AG09309 (cell line): Measurements from ENCODE around the gene CCDC85A.

Experiments used
- DNase-seq: peaks from one replicate; pipeline ENCODE4 v3.0.0-alpha.2; 2010; ENCODE audit warnings: low read depth
- H3K4me3 ChIP-seq: 2 replicates; pipeline ENCODE4 v1.5.1; 2011; ENCODE audit warnings: mild to moderate bottlenecking, low read depth, low read length, moderate library complexity; ENCODE audit not compliant: control insufficient read depth
- CTCF ChIP-seq: IDR thresholded peaks from 2 replicates; pipeline ENCODE4 v1.5.1; 2011; ENCODE audit warnings: mild to moderate bottlenecking, low read depth, low read length, inconsistent platforms; ENCODE audit not compliant: insufficient read depth, control insufficient read depth; ENCODE audit errors: missing control alignments

Gene CCDC85A

GRCh38 chr2:56376699-56377665, 193.2 kb downstream of the CCDC85A start:
- H3K4me3 ChIP-seq: no peak overlapping the region
- DNase-seq: no peak
- TF ChIP-seq CTCF: no peak

GRCh38 chr2:56379066-56379465, 195.3 kb downstream of the CCDC85A start:
- DNase-seq: no peak
- H3K4me3 ChIP-seq: no peak overlapping the region
- TF ChIP-seq CTCF: no peak

GRCh38 chr2:56380861-56381260, 197.1 kb downstream of the CCDC85A start:
- no peak for DNase-seq
- no peak overlapping the region for H3K4me3 ChIP-seq
- no peak for TF ChIP-seq CTCF

GRCh38 chr2:56382466-56382865, 198.7 kb downstream of the CCDC85A start:
- no peak overlapping the region for H3K4me3 ChIP-seq
- TF ChIP-seq CTCF: no peak
- DNase-seq: no peak

GRCh38 chr2:56386657-56387056, 202.9 kb downstream of the CCDC85A start:
- no peak overlapping the region for H3K4me3 ChIP-seq
- no peak for DNase-seq
- no peak for TF ChIP-seq CTCF

GRCh38 chr2:56390644-56391043, 206.9 kb downstream of the CCDC85A start:
- no peak for DNase-seq
- no peak for TF ChIP-seq CTCF
- no peak overlapping the region for H3K4me3 ChIP-seq

- no peak for TF ChIP-seq CTCF
- no peak for DNase-seq
- no peak overlapping the region for H3K4me3 ChIP-seq
Observed at GRCh38 chr2:56410140-56410539, 226.3 kb downstream of the CCDC85A start.
